Measurements from ENCODE around the gene INO80D. TPM values are rescaled to one million over a fixed set of nuclear protein-coding genes. Genes with fewer than 3 reads are reported as not detected.

Gene INO80D
- total and polyA plus RNA-seq, 2 of the 13 experiments (the other 11 are each of a cell fraction or from before 2014, with no cell fraction given) = 7.6 to 7.9 TPM

DNA sequence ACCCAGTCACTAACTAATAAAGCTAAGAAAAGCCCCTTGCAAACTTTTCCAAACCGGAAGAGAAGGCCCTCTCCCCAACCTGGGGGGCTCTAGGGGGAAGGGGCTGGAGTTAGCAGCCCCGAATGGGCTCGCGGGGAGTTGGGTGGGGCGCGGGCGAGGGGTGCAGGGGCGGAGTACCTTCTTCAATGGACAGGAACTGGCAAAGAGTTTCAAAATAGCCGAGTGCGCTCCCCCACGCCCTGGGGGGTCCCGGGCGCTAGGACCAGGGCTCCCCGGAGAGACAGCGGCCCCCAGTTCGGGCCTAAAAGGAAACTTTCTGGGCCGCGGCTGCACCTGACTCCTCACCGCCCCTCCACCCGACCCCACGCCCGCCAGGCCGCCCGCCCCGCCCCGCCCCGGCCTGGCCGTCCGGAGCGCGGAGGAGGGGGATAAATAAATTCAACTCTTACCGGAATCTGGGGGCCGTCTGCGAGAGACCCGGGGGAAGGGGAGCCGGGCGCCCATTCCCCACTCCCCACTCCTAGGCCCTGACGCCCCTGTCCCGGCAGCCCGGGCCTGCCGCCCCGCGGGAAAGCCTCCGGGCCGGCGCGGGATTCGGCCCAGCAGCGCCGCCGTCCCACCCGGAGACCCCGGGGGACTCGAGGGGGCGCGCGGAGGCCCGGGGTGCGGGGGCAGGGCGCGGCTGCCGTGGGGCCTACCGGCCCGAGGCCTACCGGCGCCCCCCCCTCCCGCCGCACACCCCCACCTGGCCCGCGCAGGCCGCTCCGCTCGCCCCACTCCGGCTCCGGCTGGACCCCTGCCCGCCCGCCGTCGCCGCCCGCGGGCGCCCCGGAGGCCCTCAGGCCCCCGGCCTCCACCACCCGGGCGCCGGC lies 868 bp downstream of the INO80D start (continued):
- TF ChIP-seq ZNF383 (CRISPR knock-in tag; IDR thresholded peaks at IDR 0.05; ENCODE audit: borderline replicate concordance) = no peak
- TF ChIP-seq UBTF (CRISPR knock-in tag; IDR thresholded peaks at IDR 0.05) = 0 out of 2 replicates have a peak, but pooled peaks have one; percentile 18
- TF ChIP-seq, protein P1, sequence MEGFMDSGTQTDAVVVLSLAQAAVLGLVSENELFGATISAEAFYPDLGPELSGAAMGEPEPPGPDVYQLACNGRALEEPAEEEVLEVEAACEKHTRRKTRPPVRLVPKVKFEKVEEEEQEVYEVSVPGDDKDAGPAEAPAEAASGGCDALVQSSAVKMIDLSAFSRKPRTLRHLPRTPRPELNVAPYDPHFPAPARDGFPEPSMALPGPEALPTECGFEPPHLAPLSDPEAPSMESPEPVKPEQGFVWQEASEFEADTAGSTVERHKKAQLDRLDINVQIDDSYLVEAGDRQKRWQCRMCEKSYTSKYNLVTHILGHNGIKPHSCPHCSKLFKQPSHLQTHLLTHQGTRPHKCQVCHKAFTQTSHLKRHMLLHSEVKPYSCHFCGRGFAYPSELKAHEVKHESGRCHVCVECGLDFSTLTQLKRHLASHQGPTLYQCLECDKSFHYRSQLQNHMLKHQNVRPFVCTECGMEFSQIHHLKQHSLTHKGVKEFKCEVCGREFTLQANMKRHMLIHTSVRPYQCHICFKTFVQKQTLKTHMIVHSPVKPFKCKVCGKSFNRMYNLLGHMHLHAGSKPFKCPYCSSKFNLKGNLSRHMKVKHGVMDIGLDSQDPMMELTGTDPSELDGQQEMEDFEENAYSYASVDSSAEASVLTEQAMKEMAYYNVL (CRISPR knock-in tag; IDR thresholded peaks at IDR 0.05; ENCODE audit: borderline replicate concordance) = 0 out of 2 replicates have a peak, but pooled peaks have one; percentile 17
- no peak for TF ChIP-seq NFE2L1 (CRISPR knock-in tag; IDR thresholded peaks at IDR 0.05; ENCODE audit: borderline replicate concordance)
- TF ChIP-seq ZNF607 (CRISPR knock-in tag; IDR thresholded peaks at IDR 0.05; ENCODE audit: borderline replicate concordance) = no peak
- no peak for TF ChIP-seq ZMYM4 (CRISPR knock-in tag; IDR thresholded peaks at IDR 0.05)
- TF ChIP-seq ZNF143 (CRISPR knock-in tag; IDR thresholded peaks at IDR 0.05) = no peak
- peak in 1 of 2 experiments; percentile 67; a peak in 1 of 4 replicates for TF ChIP-seq HMGXB4 (CRISPR knock-in tag; IDR thresholded peaks at IDR 0.05; ENCODE audit: borderline replicate concordance in 1 of 2, low read depth in 1 of 2)
- no peak for TF ChIP-seq ZNF124 (CRISPR knock-in tag; IDR thresholded peaks at IDR 0.05)
- peak; percentile 6 for TF ChIP-seq PHF5A (CRISPR knock-in tag; IDR thresholded peaks at IDR 0.05; ENCODE audit: low read depth, unreplicated experiment)
- no peak for TF ChIP-seq NFE2L2 (IDR thresholded peaks at IDR 0.05; ENCODE audit: low read length)
- no peak; the same call in 1 of the 2 replicates for TF ChIP-seq ARNT2 (CRISPR knock-in tag; IDR thresholded peaks at IDR 0.05; ENCODE audit: low read depth)
- TF ChIP-seq ZNF34 (CRISPR knock-in tag; IDR thresholded peaks at IDR 0.05; ENCODE audit: borderline replicate concordance) = no peak
- TF ChIP-seq ZNF414 (CRISPR knock-in tag; IDR thresholded peaks at IDR 0.05) = no peak
- TF ChIP-seq MAZ (IDR thresholded peaks at IDR 0.05; ENCODE audit: borderline replicate concordance, low read depth, low read length) = peak; percentile 28; the same call in 1 of the 2 replicates
- TF ChIP-seq MAZ (CRISPR knock-in tag; IDR thresholded peaks at IDR 0.05; ENCODE audit: low read depth) = no peak
- no peak for TF ChIP-seq PRPF4 (IDR thresholded peaks at IDR 0.05; ENCODE audit: low read depth, low read length, poor library complexity, severe bottlenecking)
- TF ChIP-seq MYNN (CRISPR knock-in tag; IDR thresholded peaks at IDR 0.05; ENCODE audit: low read depth) = no peak
- TF ChIP-seq ZNF709 (CRISPR knock-in tag; IDR thresholded peaks at IDR 0.05) = no peak
- no peak for TF ChIP-seq ZNF326 (CRISPR knock-in tag; IDR thresholded peaks at IDR 0.05; ENCODE audit: borderline replicate concordance)

All from HepG2 (cell line).